HCT116 (cell line): ENCODE data around the gene WDR82. TPM values are rescaled to one million over a fixed set of nuclear protein-coding genes. Genes with fewer than 3 reads are reported as not detected.
A peak's percentile ranks its signal among the peaks of the same experiment; 100 is the strongest.

Experiments
- ATAC-seq: fragments of 200-7000 bp; cut with Tn5 transposase; 2 replicates; pipeline ENCODE4 v1.9.1; 2020; ENCODE audit warnings: mild to moderate bottlenecking, moderate library complexity
- BruUV-seq: library from RNA; stranded (reverse); fragments of 400-500 nt; replicated peaks from 2 replicates; lab custom pipeline; 2021; lab: Mats Ljungman, UMichigan
- CTCF ChIA-PET: fragments of 300-600 bp; sonication (Branson Sonifier 250); formaldehyde crosslinking; loops from one replicate; lab custom pipeline; 2021; ENCODE audit warnings: antibody characterized with exemption; lab: Charles Lee
- POLR2A ChIA-PET: fragments of 300-600, 350-600 bp; sonication (Branson Sonifier 250); formaldehyde crosslinking; loops from one replicate; lab custom pipeline; 2021; ENCODE audit warnings: antibody characterized with exemption; lab: Charles Lee
- RAD21 ChIA-PET, 2 experiments: fragments of 300-600 bp; sonication (Branson Sonifier 250); formaldehyde crosslinking; loops; one replicate each; lab custom pipeline; 2023; ENCODE audit warnings: low total read pairs in 2 of 2; ENCODE audit not compliant: uncharacterized antibody in 2 of 2, unreplicated experiment in 2 of 2, low non-redundant PET in 1 of 2; lab: Charles Lee
- DNase-seq: peaks from one replicate; pipeline ENCODE4 v3.0.0-alpha.2; 2010; ENCODE audit warnings: low read depth, low spot score
- H2AFZ ChIP-seq: fragments of 200-600 bp; shearing (Covaris generic), sonication (generic); 2 replicates; pipeline ENCODE4 v1.6.1; 2017; ENCODE audit warnings: low read depth, mixed run types, mixed read lengths, antibody characterized with exemption, low read length; ENCODE audit not compliant: poor library complexity, severe bottlenecking
- H3K27ac ChIP-seq: 2 replicates; pipeline ENCODE4 v1.5.1; 2012; ENCODE audit warnings: low read depth, low read length
- H3K27me3 ChIP-seq: fragments of 200-600 bp; sonication (generic); 2 replicates; pipeline ENCODE4 v1.6.1; 2016; ENCODE audit warnings: mixed run types, low read length, mixed read lengths; ENCODE audit not compliant: insufficient read depth
- H3K36me3 ChIP-seq, 2 experiments: fragments of 200-500 bp in 1 of 2; fragments of 200-600 bp in 1 of 2; sonication (Bioruptor generic) in 1 of 2; sonication (generic) in 1 of 2; 2 replicates each; pipeline versions ENCODE4 v1.5.1 to v1.6.1; 2014 to 2016; ENCODE audit warnings: low read length in 2 of 2, inconsistent platforms in 1 of 2, mixed read lengths in 1 of 2, mixed run types in 1 of 2; ENCODE audit not compliant: insufficient read depth in 2 of 2, control insufficient read depth in 1 of 2
- H3K4me1 ChIP-seq, 2 experiments: fragments of 200-600 bp in 1 of 2; sonication (generic) in 1 of 2; 2 replicates each; pipeline versions ENCODE4 v1.5.1 to v1.6.1; 2012 to 2017; ENCODE audit warnings: low read length in 2 of 2, inconsistent platforms in 1 of 2, mild to moderate bottlenecking in 1 of 2, mixed read lengths in 1 of 2, mixed run types in 1 of 2, moderate library complexity in 1 of 2; ENCODE audit not compliant: insufficient read depth in 2 of 2, control insufficient read depth in 1 of 2
- H3K4me2 ChIP-seq: fragments of 200-600 bp; sonication (generic); 2 replicates; pipeline ENCODE4 v1.6.1; 2017; ENCODE audit warnings: mixed run types, low read length, mixed read lengths
- H3K4me3 ChIP-seq, 2 experiments: fragments of 200-600 bp in 1 of 2; sonication (generic) in 1 of 2; replicated peaks in 1 of 2; 2 replicates each; pipeline ENCODE4 v1.5.1; 2011 to 2016; ENCODE audit warnings: low read length in 2 of 2, control low read depth in 1 of 2, low read depth in 1 of 2, mild to moderate bottlenecking in 1 of 2, mixed read lengths in 1 of 2, mixed run types in 1 of 2
- H3K79me2 ChIP-seq: fragments of 200-600 bp; sonication (generic); 2 replicates; pipeline ENCODE4 v1.6.1; 2017; ENCODE audit warnings: mild to moderate bottlenecking, mixed run types, low read length, moderate library complexity, mixed read lengths; ENCODE audit not compliant: insufficient read depth
- H3K9ac ChIP-seq: fragments of 200-600 bp; sonication (generic); 2 replicates; pipeline ENCODE4 v1.6.1; 2016; ENCODE audit warnings: low read length, mixed read lengths
- H3K9me2 ChIP-seq: fragments of 200-600 bp; sonication (generic), shearing (Covaris generic); 2 replicates; pipeline ENCODE4 v1.6.1; 2017; ENCODE audit warnings: mixed run types, mild to moderate bottlenecking, moderate library complexity; ENCODE audit not compliant: insufficient read depth
- H3K9me3 ChIP-seq, 2 experiments: fragments of 200-500 bp in 1 of 2; fragments of 200-600 bp in 1 of 2; sonication (Bioruptor generic) in 1 of 2; sonication (generic) in 1 of 2; 2 replicates each; pipeline ENCODE4 v1.6.1; 2014 to 2017; ENCODE audit warnings: low read length in 2 of 2, mixed read lengths in 2 of 2, inconsistent platforms in 1 of 2, low read depth in 1 of 2, mild to moderate bottlenecking in 1 of 2, mixed run types in 1 of 2, moderate library complexity in 1 of 2; ENCODE audit not compliant: control insufficient read depth in 1 of 2, insufficient read depth in 1 of 2
- H4K20me1 ChIP-seq: fragments of 200-600 bp; sonication (generic), shearing (Covaris generic); 2 replicates; pipeline ENCODE4 v1.6.1; 2017; ENCODE audit warnings: mixed run types, mild to moderate bottlenecking, moderate library complexity; ENCODE audit not compliant: insufficient read depth
- ATF3 ChIP-seq: IDR thresholded peaks from 2 replicates; pipeline ENCODE4 v1.6.1; 2012
- CTCF ChIP-seq, 3 experiments: fragments of 200-600 bp in 1 of 3; sonication (generic) in 1 of 3; IDR thresholded peaks in 2 of 3; conservative IDR thresholded peaks in 1 of 3; 2 replicates each; pipeline ENCODE4 v1.5.1; 2012 to 2017; ENCODE audit warnings: low read depth in 2 of 3, low read length in 2 of 3, antibody characterized with exemption in 1 of 3, borderline replicate concordance in 1 of 3, control low read depth in 1 of 3, mild to moderate bottlenecking in 1 of 3, mixed read lengths in 1 of 3, mixed run types in 1 of 3, moderate library complexity in 1 of 3; ENCODE audit not compliant: insufficient read depth in 1 of 3
- EZH2phosphoT487 ChIP-seq: fragments of 200-600 bp; IDR thresholded peaks from 2 replicates; pipeline ENCODE4 v1.6.1; 2018; ENCODE audit warnings: antibody characterized with exemption, borderline replicate concordance
- POLR2AphosphoS5 ChIP-seq: IDR thresholded peaks from 2 replicates; pipeline ENCODE4 v1.6.1; 2011; ENCODE audit warnings: mild to moderate bottlenecking, low read depth, low read length, moderate library complexity
- REST ChIP-seq: IDR thresholded peaks from 2 replicates; pipeline ENCODE4 v1.6.1; 2012; ENCODE audit warnings: low read depth
- TCF7L2 ChIP-seq: IDR thresholded peaks from 2 replicates; pipeline ENCODE4 v1.7.0; 2011; ENCODE audit warnings: borderline replicate concordance, inconsistent platforms; ENCODE audit not compliant: insufficient read depth, insufficient read length; ENCODE audit errors: extremely low read depth
- intact Hi-C: fragments of 100-400 bp; cut with micrococcal nuclease; formaldehyde crosslinking; loops from 2 replicates; pipeline ENCODE4 v1.10.0; 2022
- total RNA-seq: library from RNA; stranded (reverse); gene quantifications from one replicate; pipeline ENCODE4 v1.2.1, GENCODE V29; 2021; ENCODE audit not compliant: unreplicated experiment

WDR82 gene
- total RNA-seq, 1 experiment from 2014 or later = 89.7 TPM

- Histone ChIP-seq H4K20me1 (no peaks in the 10 kb centered on the region), H3K4me3 (no peak overlapping the region), H3K79me2 (no peaks in the 10 kb centered on the region), H3K36me3 (no peaks in the 10 kb centered on the region), H3K27ac (no peak overlapping the region), H3K9me2 (no peaks in the 10 kb centered on the region), H3K4me1 (peaks cover 0 to 14% of the 10 kb centered on the region in 2 experiments; a peak in 2 of 4 replicates), H3K9ac (no peak overlapping the region), H3K9me3 (no peaks in the 10 kb centered on the region), H3K4me2 (no peak overlapping the region), H3K27me3 (no peaks in the 10 kb centered on the region), H2AFZ (no peak overlapping the region)
- ChIA-PET CTCF (no interaction called here), RAD21 (no interaction called here), POLR2A (no interaction called here)
- ATAC-seq = peak; percentile 44
- no peak for DNase-seq
- intact Hi-C loops = no loop called here
- TF ChIP-seq POLR2AphosphoS5 (no peak), CTCF (IDR thresholded peaks at IDR 0.05 in 2 of 3, conservative IDR thresholded peaks at IDR 0.05 in 1 of 3; ENCODE audit: borderline replicate concordance in 1 of 3, insufficient read depth in 1 of 3, low read depth in 2 of 3, low read length in 2 of 3) (0 out of 6 replicates have a peak, but pooled peaks of 1 of the 3 experiments have one; percentile 6), TCF7L2 (no peak)
- TF ChIP-seq, all 23 proteins: peak for 1
- no TSS peak for BruUV-seq
These were observed 21.6 kb upstream of the WDR82 start for GRCh38 chr3:52299879-52300611.

GRCh38 chr3:52299247-52299878 is 20.9 kb upstream of the WDR82 start:
- Histone ChIP-seq H3K79me2 (no peaks in the 10 kb centered on the region), H3K9ac (no peak overlapping the region), H4K20me1 (no peaks in the 10 kb centered on the region), H3K9me2 (no peaks in the 10 kb centered on the region), H3K4me1 (peaks cover 0 to 14% of the 10 kb centered on the region in 2 experiments; a peak in 2 of 4 replicates), H3K36me3 (no peaks in the 10 kb centered on the region), H3K4me2 (no peak overlapping the region), H2AFZ (no peak overlapping the region), H3K9me3 (no peaks in the 10 kb centered on the region), H3K27me3 (no peaks in the 10 kb centered on the region), H3K27ac (no peak overlapping the region), H3K4me3 (no peak overlapping the region)
- ChIA-PET CTCF (no interaction called here), POLR2A (no interaction called here), RAD21 (no interaction called here)
- DNase-seq = no peak
- no TSS peak for BruUV-seq
- peak; percentile 28; the same call in 1 of the 2 replicates for ATAC-seq
- no peak for TF ChIP-seq REST
- no peak for TF ChIP-seq EZH2phosphoT487
- TF ChIP-seq ATF3 = no peak
- intact Hi-C loops = no loop called here
